ENCODE data around the gene AOPEP.

The AOPEP gene

GRCh38 chr9:94993821-94994165, 267.3 kb downstream of the AOPEP start:
- no peak for DNase-seq (ENCODE audit: low spot score)

- DNase-seq (ENCODE audit: low spot score), result no peak
These were observed 268.7 kb downstream of the AOPEP start for GRCh38 chr9:94995048-94995693.

GRCh38 chr9:94996641-94997040, 270.1 kb downstream of the AOPEP start:
- DNase-seq (ENCODE audit: low spot score), result no peak

- DNase-seq (ENCODE audit: low spot score), result no peak
These were observed 271.2 kb downstream of the AOPEP start for GRCh38 chr9:94997727-94998126.

GRCh38 chr9:94999832-95000231, 273.3 kb downstream of the AOPEP start:
- DNase-seq (ENCODE audit: low spot score), result no peak

- no peak for DNase-seq (ENCODE audit: low spot score)
These were observed 274.3 kb downstream of the AOPEP start for GRCh38 chr9:95000821-95001220.

- DNase-seq (ENCODE audit: low spot score), result no peak
These were observed 275.2 kb downstream of the AOPEP start for GRCh38 chr9:95001720-95002119.

GRCh38 chr9:95003689-95004410, 277.4 kb downstream of the AOPEP start:
- no peak for DNase-seq (ENCODE audit: low spot score)

- DNase-seq (ENCODE audit: low spot score), result no peak
These were observed 278.1 kb downstream of the AOPEP start for GRCh38 chr9:95004411-95005277.

- DNase-seq (ENCODE audit: low spot score), result no peak
These were observed 279.0 kb downstream of the AOPEP start for GRCh38 chr9:95005278-95006143.

GRCh38 chr9:95007226-95007869, 280.8 kb downstream of the AOPEP start:
- no peak for DNase-seq (ENCODE audit: low spot score)

- DNase-seq (ENCODE audit: low spot score), result no peak
These were observed 281.8 kb downstream of the AOPEP start for GRCh38 chr9:95008151-95008771.

- DNase-seq (ENCODE audit: low spot score), result no peak
These were observed 283.0 kb downstream of the AOPEP start for GRCh38 chr9:95009459-95009858.

GRCh38 chr9:95010431-95010838, 283.9 kb downstream of the AOPEP start:
- DNase-seq (ENCODE audit: low spot score), result no peak

- DNase-seq (ENCODE audit: low spot score), result no peak
These were observed 285.7 kb downstream of the AOPEP start for GRCh38 chr9:95012035-95012708.

- no peak for DNase-seq (ENCODE audit: low spot score)
These were observed 286.4 kb downstream of the AOPEP start for GRCh38 chr9:95012902-95013301.

- no peak for DNase-seq (ENCODE audit: low spot score)
These were observed 288.4 kb downstream of the AOPEP start for GRCh38 chr9:95014917-95015316.

GRCh38 chr9:95015569-95015968, 289.1 kb downstream of the AOPEP start:
- no peak for DNase-seq (ENCODE audit: low spot score)

- DNase-seq (ENCODE audit: low spot score), result no peak
These were observed 290.6 kb downstream of the AOPEP start for GRCh38 chr9:95017062-95017461.

GRCh38 chr9:95017661-95018060, 291.2 kb downstream of the AOPEP start:
- DNase-seq (ENCODE audit: low spot score), result no peak
